H9 (cell line): ENCODE results near the gene UBAC1. TPM values are rescaled to one million over a fixed set of nuclear protein-coding genes. Genes with fewer than 3 reads are reported as not detected.
"Not testable (repeated sequence)": the region's sequence is repeated elsewhere in the genome, so short reads cannot be mapped to it uniquely, and the experiment has no call there.

Source experiments
- DNase-seq: peaks from one replicate; pipeline ENCODE4 v3.0.0-alpha.2; 2017
- H2AFZ ChIP-seq: one replicate; pipeline ENCODE4 v1.6.1; 2013; ENCODE audit warnings: mild to moderate bottlenecking, low read length, control low read depth, moderate library complexity
- H2AK5ac ChIP-seq: 2 replicates; pipeline ENCODE4 v1.6.1; 2013; ENCODE audit warnings: low read length, control low read depth, mixed read lengths; ENCODE audit not compliant: insufficient read length
- H2BK120ac ChIP-seq: one replicate; pipeline ENCODE4 v1.6.1; 2013; ENCODE audit warnings: low read depth, mild to moderate bottlenecking, low read length, control low read depth, inconsistent platforms; ENCODE audit not compliant: poor library complexity, severe bottlenecking
- H2BK12ac ChIP-seq: 2 replicates; pipeline ENCODE4 v1.6.1; 2013; ENCODE audit warnings: low read length, control low read depth, mixed read lengths, low read depth; ENCODE audit not compliant: insufficient read length
- H2BK15ac ChIP-seq: 2 replicates; pipeline ENCODE4 v1.6.1; 2013; ENCODE audit warnings: low read depth, low read length, control low read depth
- H2BK20ac ChIP-seq: one replicate; pipeline ENCODE4 v1.6.1; 2013; ENCODE audit warnings: low read depth, mild to moderate bottlenecking, low read length, control low read depth, inconsistent platforms; ENCODE audit not compliant: poor library complexity, severe bottlenecking
- H2BK5ac ChIP-seq: 2 replicates; pipeline ENCODE4 v1.6.1; 2013; ENCODE audit warnings: low read length, control low read depth, mixed read lengths; ENCODE audit not compliant: insufficient read length
- H3K14ac ChIP-seq: 2 replicates; pipeline ENCODE4 v1.6.1; 2013; ENCODE audit warnings: low read length, control low read depth; ENCODE audit not compliant: insufficient read depth
- H3K18ac ChIP-seq: 2 replicates; pipeline ENCODE4 v1.6.1; 2013; ENCODE audit warnings: low read depth, mild to moderate bottlenecking, mixed read lengths, low read length, control low read depth; ENCODE audit not compliant: insufficient read length
- H3K23ac ChIP-seq: 2 replicates; pipeline ENCODE4 v1.6.1; 2013; ENCODE audit warnings: low read length, control low read depth, mixed read lengths, low read depth; ENCODE audit not compliant: insufficient read length
- H3K23me2 ChIP-seq: 2 replicates; pipeline ENCODE4 v1.6.1; 2013; ENCODE audit warnings: low read depth, mild to moderate bottlenecking, mixed read lengths, low read length, control low read depth; ENCODE audit not compliant: insufficient read length, poor library complexity, severe bottlenecking
- H3K27ac ChIP-seq: 2 replicates; pipeline ENCODE4 v1.5.1; 2013; ENCODE audit warnings: low read length, control low read depth, mixed read lengths, low read depth; ENCODE audit not compliant: insufficient read length
- H3K27me3 ChIP-seq: 2 replicates; pipeline ENCODE4 v1.6.1; 2013; ENCODE audit warnings: low read length, control low read depth, inconsistent platforms; ENCODE audit not compliant: insufficient read depth
- H3K4ac ChIP-seq: 2 replicates; pipeline ENCODE4 v1.6.1; 2013; ENCODE audit warnings: low read depth, mild to moderate bottlenecking, control low read depth, inconsistent platforms, low read length, moderate library complexity
- H3K4me1 ChIP-seq: 2 replicates; pipeline ENCODE4 v1.6.1; 2013; ENCODE audit warnings: low read length, control low read depth, inconsistent platforms; ENCODE audit not compliant: insufficient read depth
- H3K4me2 ChIP-seq: 2 replicates; pipeline ENCODE4 v1.6.1; 2013; ENCODE audit warnings: low read length, control low read depth, mixed read lengths; ENCODE audit not compliant: insufficient read length, insufficient read depth
- H3K56ac ChIP-seq: 2 replicates; pipeline ENCODE4 v1.6.1; 2013; ENCODE audit warnings: low read depth, mild to moderate bottlenecking, mixed read lengths, low read length, control low read depth; ENCODE audit not compliant: insufficient read length
- H3K79me1 ChIP-seq: 2 replicates; pipeline ENCODE4 v1.6.1; 2013; ENCODE audit warnings: low read depth, mild to moderate bottlenecking, moderate library complexity, low read length, control low read depth, inconsistent platforms; ENCODE audit not compliant: insufficient read depth, poor library complexity, severe bottlenecking
- H3K79me2 ChIP-seq: 2 replicates; pipeline ENCODE4 v1.6.1; 2013; ENCODE audit warnings: low read length, control low read depth, inconsistent platforms; ENCODE audit not compliant: insufficient read depth
- H3K9ac ChIP-seq: 2 replicates; pipeline ENCODE4 v1.6.1; 2013; ENCODE audit warnings: low read length, control low read depth, mixed read lengths; ENCODE audit not compliant: insufficient read length; ENCODE audit errors: extremely low read depth
- H3K9me3 ChIP-seq: one replicate; pipeline ENCODE4 v1.6.1; 2013; ENCODE audit warnings: low read depth, low read length, inconsistent platforms; ENCODE audit not compliant: control insufficient read depth
- H3T11ph ChIP-seq: one replicate; pipeline ENCODE4 v1.6.1; 2013; ENCODE audit warnings: mild to moderate bottlenecking, low read length, control low read depth, inconsistent platforms
- H4K20me1 ChIP-seq: one replicate; pipeline ENCODE4 v1.6.1; 2013; ENCODE audit not compliant: control insufficient read depth, insufficient read length, insufficient read depth
- H4K5ac ChIP-seq: 2 replicates; pipeline ENCODE4 v1.6.1; 2013; ENCODE audit warnings: low read depth, mild to moderate bottlenecking, mixed read lengths, low read length, control low read depth; ENCODE audit not compliant: insufficient read length
- H4K8ac ChIP-seq: replicated peaks from 2 replicates; pipeline ENCODE4 v1.6.1; 2013; ENCODE audit warnings: low read length, control low read depth, mixed read lengths, low read depth; ENCODE audit not compliant: insufficient read length
- H4K91ac ChIP-seq: 2 replicates; pipeline ENCODE4 v1.6.1; 2013; ENCODE audit warnings: low read depth, mild to moderate bottlenecking, moderate library complexity, mixed read lengths, low read length, control low read depth; ENCODE audit not compliant: insufficient read length
- H3K27ac Mint-ChIP-seq, 3 experiments: 2 replicates in 2 of 3; 3 replicates in 1 of 3; pipeline ENCODE4 v1.8.0; 2020 to 2021; ENCODE audit warnings: mixed read lengths in 3 of 3, mild to moderate bottlenecking in 1 of 3, moderate library complexity in 1 of 3
- H3K27me3 Mint-ChIP-seq: 2 replicates; pipeline ENCODE4 v1.8.0; 2021; ENCODE audit warnings: low read depth, mild to moderate bottlenecking, moderate library complexity, mixed read lengths
- H3K36me3 Mint-ChIP-seq, 3 experiments: 2 replicates in 2 of 3; 3 replicates in 1 of 3; pipeline ENCODE4 v1.8.0; 2020 to 2021; ENCODE audit warnings: low read depth in 3 of 3, mixed read lengths in 3 of 3; ENCODE audit not compliant: insufficient read depth in 1 of 3
- H3K4me1 Mint-ChIP-seq, 2 experiments: 2 replicates each; pipeline ENCODE4 v1.8.0; 2020; ENCODE audit warnings: mixed read lengths in 2 of 2
- H3K4me3 Mint-ChIP-seq, 2 experiments: 2 replicates in 1 of 2; 3 replicates in 1 of 2; pipeline ENCODE4 v1.8.0; 2020 to 2021; ENCODE audit warnings: mild to moderate bottlenecking in 2 of 2, mixed read lengths in 2 of 2, moderate library complexity in 1 of 2
- H3K9me3 Mint-ChIP-seq, 2 experiments: 2 replicates in 1 of 2; 3 replicates in 1 of 2; pipeline ENCODE4 v1.8.0; 2020; ENCODE audit warnings: mild to moderate bottlenecking in 2 of 2, mixed read lengths in 2 of 2, moderate library complexity in 1 of 2
- WGBS: extraction: QIAGEN DNeasy Blood & Tissue Kit; methylation state at CpG from one replicate; pipeline ENCODE4 v1.1.7; 2013; ENCODE audit warnings: missing lambda C conversion rate, low lambda C conversion rate, mixed read lengths; ENCODE audit not compliant: insufficient read length; ENCODE audit errors: extremely low coverage; 5-methylcytosine and 5-hydroxymethylcytosine counted together
- total RNA-seq: library from RNA; stranded (reverse); gene quantifications from 2 replicates; pipeline ENCODE4 v1.2.1, GENCODE V29; 2021
- TF ChIP-seq, protein P1 (sequence below): fragments of 200-600 bp; sonication (generic); conservative IDR thresholded peaks from 3 replicates; pipeline ENCODE4 v1.8.0; 2021; ENCODE audit warnings: antibody characterized with exemption, mild to moderate bottlenecking

The UBAC1 gene
- total RNA-seq, 1 experiment from 2014 or later: 47.5 TPM

DNA sequence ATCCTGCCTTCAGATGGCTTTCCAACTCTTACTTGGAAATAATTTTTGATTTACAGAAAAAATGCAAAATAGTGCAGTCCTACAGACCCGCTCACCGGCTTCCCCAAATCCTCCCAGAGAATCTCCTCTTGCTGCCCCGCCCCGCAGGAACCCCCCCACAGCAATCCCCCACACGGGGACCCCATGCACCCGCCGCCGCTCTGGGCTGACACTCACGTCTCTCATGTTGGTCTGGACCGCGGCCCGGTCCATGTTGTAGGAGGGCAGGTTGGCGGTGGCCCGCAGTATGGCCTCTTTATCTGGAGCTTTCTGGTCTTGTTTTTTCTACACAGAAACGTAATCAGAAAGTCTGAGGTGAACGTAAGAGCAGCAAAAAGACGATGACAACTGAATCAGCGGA is 13.6 kb downstream of the UBAC1 start:
- no CpG with 5 or more reads among the region's 18 CpGs for WGBS
- Histone ChIP-seq H3K14ac (no peak overlapping the region), H3K4me2 (no peak overlapping the region), H4K20me1 (no peaks in the 10 kb centered on the region), H2BK12ac (no peak overlapping the region), H2BK20ac (no peak overlapping the region), H3K56ac (no peak overlapping the region), H3K4me1 (no peaks in the 10 kb centered on the region), H3K79me2 (0 out of 2 replicates have a peak, but pooled peaks cover 1% of the 10 kb centered on the region), H2BK120ac (no peak overlapping the region), H2BK5ac (no peak overlapping the region), H3T11ph (no peak overlapping the region), H3K18ac (no peak overlapping the region), H3K9ac (no peak overlapping the region), H2AK5ac (no peak overlapping the region), H3K23ac (no peak overlapping the region), H2AFZ (no peak overlapping the region), H4K91ac (no peak overlapping the region), H4K8ac (no peak overlapping the region), H2BK15ac (no peak overlapping the region), H3K27ac (no peak overlapping the region), H3K79me1 (no peaks in the 10 kb centered on the region), H3K4ac (no peak overlapping the region), H3K9me3 (no peaks in the 10 kb centered on the region), H4K5ac (no peak overlapping the region), H3K23me2 (no peaks in the 10 kb centered on the region), H3K27me3 (no peaks in the 10 kb centered on the region)
- Mint-ChIP-seq H3K9me3 (no peaks in the 10 kb centered on the region), H3K27ac (peak overlapping the region in 1 of 3 experiments; percentile 20; a peak in 2 of 7 replicates), H3K4me3 (no peak overlapping the region), H3K36me3 (peaks cover 30 to 80% (median 74%) of the 10 kb centered on the region in 3 experiments), H3K4me1 (no peaks in the 10 kb centered on the region), H3K27me3 (no peaks in the 10 kb centered on the region)
- TF ChIP-seq, protein P1, sequence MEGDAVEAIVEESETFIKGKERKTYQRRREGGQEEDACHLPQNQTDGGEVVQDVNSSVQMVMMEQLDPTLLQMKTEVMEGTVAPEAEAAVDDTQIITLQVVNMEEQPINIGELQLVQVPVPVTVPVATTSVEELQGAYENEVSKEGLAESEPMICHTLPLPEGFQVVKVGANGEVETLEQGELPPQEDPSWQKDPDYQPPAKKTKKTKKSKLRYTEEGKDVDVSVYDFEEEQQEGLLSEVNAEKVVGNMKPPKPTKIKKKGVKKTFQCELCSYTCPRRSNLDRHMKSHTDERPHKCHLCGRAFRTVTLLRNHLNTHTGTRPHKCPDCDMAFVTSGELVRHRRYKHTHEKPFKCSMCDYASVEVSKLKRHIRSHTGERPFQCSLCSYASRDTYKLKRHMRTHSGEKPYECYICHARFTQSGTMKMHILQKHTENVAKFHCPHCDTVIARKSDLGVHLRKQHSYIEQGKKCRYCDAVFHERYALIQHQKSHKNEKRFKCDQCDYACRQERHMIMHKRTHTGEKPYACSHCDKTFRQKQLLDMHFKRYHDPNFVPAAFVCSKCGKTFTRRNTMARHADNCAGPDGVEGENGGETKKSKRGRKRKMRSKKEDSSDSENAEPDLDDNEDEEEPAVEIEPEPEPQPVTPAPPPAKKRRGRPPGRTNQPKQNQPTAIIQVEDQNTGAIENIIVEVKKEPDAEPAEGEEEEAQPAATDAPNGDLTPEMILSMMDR: no peak
- DNase-seq: no peak

- not testable (repeated sequence) for H3K4me3 Mint-ChIP-seq, H4K91ac ChIP-seq, H3K27me3 ChIP-seq, H3K14ac ChIP-seq, H3K9ac ChIP-seq, H2BK5ac ChIP-seq, H4K5ac ChIP-seq, H3K27ac ChIP-seq, H3K79me2 ChIP-seq, H3K18ac ChIP-seq, H2BK12ac ChIP-seq, H3K4me2 ChIP-seq, H2BK15ac ChIP-seq, H2AK5ac ChIP-seq, H3K4me1 ChIP-seq, H3K23ac ChIP-seq, H3K79me1 ChIP-seq, H3K56ac ChIP-seq, H2BK120ac ChIP-seq, H3K4me1 Mint-ChIP-seq, H3K9me3 ChIP-seq, H3K9me3 Mint-ChIP-seq, H3K23me2 ChIP-seq, H2AFZ ChIP-seq, H3K27ac Mint-ChIP-seq, H4K8ac ChIP-seq, DNase-seq, H3K4ac ChIP-seq, H2BK20ac ChIP-seq, H4K20me1 ChIP-seq, H3K27me3 Mint-ChIP-seq, H3T11ph ChIP-seq
- no CpG with 5 or more reads among the region's 19 CpGs for WGBS
- H3K36me3 Mint-ChIP-seq: peaks cover 27 to 75% (median 70%) of the 10 kb centered on the region in 3 experiments
Observed at GRCh38 chr9:135947105-135947504, 14.1 kb downstream of the UBAC1 start.
